ENCODE data around the gene MCTP1.

DNA sequence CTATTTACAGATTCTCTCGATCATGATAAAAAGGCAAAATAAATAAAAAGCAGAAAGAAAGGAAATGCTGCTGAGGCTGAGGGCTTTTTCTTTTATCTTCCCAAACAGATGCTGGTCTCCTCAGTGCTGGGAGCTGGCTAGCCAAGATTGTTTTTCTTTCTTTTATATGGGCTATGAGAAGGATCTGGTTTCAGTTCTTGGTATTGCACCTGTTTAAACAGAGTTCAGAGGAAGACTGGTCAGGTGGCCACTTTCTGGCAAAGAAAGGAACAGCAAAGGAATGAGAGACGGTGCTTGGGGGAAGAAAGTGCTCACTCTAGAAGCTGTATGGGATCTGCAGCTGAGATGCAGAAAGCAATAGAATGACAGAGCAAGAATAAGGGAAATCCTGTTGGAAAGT is 577.5 kb downstream of the MCTP1 start:
- TF ChIP-seq, protein P1, sequence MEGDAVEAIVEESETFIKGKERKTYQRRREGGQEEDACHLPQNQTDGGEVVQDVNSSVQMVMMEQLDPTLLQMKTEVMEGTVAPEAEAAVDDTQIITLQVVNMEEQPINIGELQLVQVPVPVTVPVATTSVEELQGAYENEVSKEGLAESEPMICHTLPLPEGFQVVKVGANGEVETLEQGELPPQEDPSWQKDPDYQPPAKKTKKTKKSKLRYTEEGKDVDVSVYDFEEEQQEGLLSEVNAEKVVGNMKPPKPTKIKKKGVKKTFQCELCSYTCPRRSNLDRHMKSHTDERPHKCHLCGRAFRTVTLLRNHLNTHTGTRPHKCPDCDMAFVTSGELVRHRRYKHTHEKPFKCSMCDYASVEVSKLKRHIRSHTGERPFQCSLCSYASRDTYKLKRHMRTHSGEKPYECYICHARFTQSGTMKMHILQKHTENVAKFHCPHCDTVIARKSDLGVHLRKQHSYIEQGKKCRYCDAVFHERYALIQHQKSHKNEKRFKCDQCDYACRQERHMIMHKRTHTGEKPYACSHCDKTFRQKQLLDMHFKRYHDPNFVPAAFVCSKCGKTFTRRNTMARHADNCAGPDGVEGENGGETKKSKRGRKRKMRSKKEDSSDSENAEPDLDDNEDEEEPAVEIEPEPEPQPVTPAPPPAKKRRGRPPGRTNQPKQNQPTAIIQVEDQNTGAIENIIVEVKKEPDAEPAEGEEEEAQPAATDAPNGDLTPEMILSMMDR (IDR thresholded peaks at IDR 0.05; ENCODE audit: poor library complexity, severe bottlenecking), result no peak
- TF ChIP-seq EZH2 (IDR thresholded peaks at IDR 0.05; ENCODE audit: borderline replicate concordance, insufficient read depth, low read length, poor library complexity, severe bottlenecking) (no peak), EP300 (conservative IDR thresholded peaks at IDR 0.05; ENCODE audit: poor library complexity, severe bottlenecking) (no peak)

All from neural cell (in vitro differentiated cells).